Thoracic aorta (tissue), 2 donors: ENCODE data around the gene UCHL3. TPM values are rescaled to one million over a fixed set of nuclear protein-coding genes. Genes with fewer than 3 reads are reported as not detected.
A peak's percentile ranks its signal among the peaks of the same experiment; 100 is the strongest.

Source experiments
- ATAC-seq: fragments of 150-250 bp; one replicate; pipeline ENCODE4 v1.8.0; 2017; ENCODE audit warnings: low read depth; ENCODE audit not compliant: insufficient number of reproducible peaks, low FRiP score
- DNase-seq: peaks from one replicate; pipeline ENCODE4 v3.0.0-alpha.2; 2020; ENCODE audit warnings: low spot score
- H3K27ac ChIP-seq, 2 donors: fragments of 200-600 bp; sonication (generic); 1 replicate in 1 of 2; 2 replicates in 1 of 2; pipeline ENCODE4 v1.5.1; 2016; ENCODE audit warnings: mild to moderate bottlenecking in 2 of 2, moderate library complexity in 2 of 2
- H3K27me3 ChIP-seq: fragments of 200-600 bp; sonication (generic); replicated peaks from 2 replicates; pipeline ENCODE4 v1.6.0; 2016; ENCODE audit warnings: mild to moderate bottlenecking; ENCODE audit not compliant: insufficient read depth
- H3K36me3 ChIP-seq: fragments of 200-600 bp; sonication (generic); one replicate; pipeline ENCODE4 v1.5.1; 2016
- H3K4me1 ChIP-seq, 2 donors: fragments of 200-600 bp; sonication (generic); 1 replicate in 1 of 2; 2 replicates in 1 of 2; pipeline versions ENCODE4 v1.5.1 to v1.6.0; 2016; ENCODE audit warnings: low read depth in 2 of 2, mild to moderate bottlenecking in 1 of 2; ENCODE audit not compliant: control insufficient read depth in 1 of 2
- H3K4me3 ChIP-seq: fragments of 200-600 bp; sonication (generic); 2 replicates; pipeline ENCODE4 v1.5.1; 2016; ENCODE audit warnings: mild to moderate bottlenecking
- H3K9me3 ChIP-seq: fragments of 200-600 bp; sonication (generic); 2 replicates; pipeline ENCODE4 v1.5.1; 2016
- CTCF ChIP-seq: fragments of 200-600 bp; sonication (generic); IDR thresholded peaks from one replicate; pipeline ENCODE4 v1.5.1; 2019; ENCODE audit warnings: antibody characterized with exemption
- total RNA-seq, 2 donors: library from RNA; depleted of rRNA; stranded (reverse); fragments of >200 nt; gene quantifications; one replicate each; pipeline versions ENCODE4 v1.1.0 to v1.2.3, GENCODE V29; 2016

UCHL3 gene
- 10 to 100 TPM in 1 of 2 donors, 1 to 10 TPM in 1; 4.9 to 12.2 TPM for total RNA-seq

GRCh38 chr13:75549262-75550158 is at the start of gene UCHL3:
Gene UCHL3 (plus strand): TSS chr13:75549791. CDS start chr13:75549821, 30 bp downstream.
- peak; percentile 80 for TF ChIP-seq CTCF
- Histone ChIP-seq H3K4me1 (peaks cover 9 to 20% of the 10 kb centered on the region in 2 donors), H3K27ac (peak within 1 kb of the TSS; percentile 58 to 62), H3K9me3 (no peaks in the 10 kb centered on the region), H3K27me3 (no peaks in the 10 kb centered on the region), H3K36me3 (no peaks in the 10 kb centered on the region), H3K4me3 (peak within 1 kb of the TSS; percentile 82)
- peak; percentile 77 for DNase-seq
- ATAC-seq: peak; percentile 99

GRCh38 chr13:75505327-75505726 is 44.3 kb upstream of the UCHL3 start:
- Histone ChIP-seq H3K9me3 (no peaks in the 10 kb centered on the region), H3K27me3 (no peaks in the 10 kb centered on the region), H3K4me3 (no peak overlapping the region), H3K4me1 (no peaks in the 10 kb centered on the region), H3K36me3 (no peaks in the 10 kb centered on the region), H3K27ac (no peak overlapping the region)
- ATAC-seq (no peak), DNase-seq (no peak)
- TF ChIP-seq CTCF: no peak

GRCh38 chr13:75506018-75506417 is 43.6 kb upstream of the UCHL3 start:
- no peak for TF ChIP-seq CTCF
- Histone ChIP-seq H3K27ac (no peak overlapping the region), H3K27me3 (no peaks in the 10 kb centered on the region), H3K36me3 (no peaks in the 10 kb centered on the region), H3K4me3 (no peak overlapping the region), H3K9me3 (no peaks in the 10 kb centered on the region), H3K4me1 (no peaks in the 10 kb centered on the region)
- no peak for ATAC-seq
- no peak for DNase-seq

- no peaks in the 10 kb centered on the region for H3K4me1 ChIP-seq
- H3K4me3 ChIP-seq: no peak overlapping the region
- no peaks in the 10 kb centered on the region for H3K27me3 ChIP-seq
- H3K36me3 ChIP-seq: no peaks in the 10 kb centered on the region
- ATAC-seq (no peak), DNase-seq (no peak)
- no peaks in the 10 kb centered on the region for H3K9me3 ChIP-seq
- H3K27ac ChIP-seq: no peak overlapping the region
- TF ChIP-seq CTCF: no peak
Measured at GRCh38 chr13:75507027-75508001, 42.3 kb upstream of the UCHL3 start.
